Measurements from ENCODE around the gene SHC2. TPM values are rescaled to one million over a fixed set of nuclear protein-coding genes. Genes with fewer than 3 reads are reported as not detected.
"Not testable (repeated sequence)": the region's sequence is repeated elsewhere in the genome, so short reads cannot be mapped to it uniquely, and the experiment has no call there.

The SHC2 gene
- total and polyA plus RNA-seq, 9 donors, result 0.62 to 40.7 (median 15.4) TPM

DNA sequence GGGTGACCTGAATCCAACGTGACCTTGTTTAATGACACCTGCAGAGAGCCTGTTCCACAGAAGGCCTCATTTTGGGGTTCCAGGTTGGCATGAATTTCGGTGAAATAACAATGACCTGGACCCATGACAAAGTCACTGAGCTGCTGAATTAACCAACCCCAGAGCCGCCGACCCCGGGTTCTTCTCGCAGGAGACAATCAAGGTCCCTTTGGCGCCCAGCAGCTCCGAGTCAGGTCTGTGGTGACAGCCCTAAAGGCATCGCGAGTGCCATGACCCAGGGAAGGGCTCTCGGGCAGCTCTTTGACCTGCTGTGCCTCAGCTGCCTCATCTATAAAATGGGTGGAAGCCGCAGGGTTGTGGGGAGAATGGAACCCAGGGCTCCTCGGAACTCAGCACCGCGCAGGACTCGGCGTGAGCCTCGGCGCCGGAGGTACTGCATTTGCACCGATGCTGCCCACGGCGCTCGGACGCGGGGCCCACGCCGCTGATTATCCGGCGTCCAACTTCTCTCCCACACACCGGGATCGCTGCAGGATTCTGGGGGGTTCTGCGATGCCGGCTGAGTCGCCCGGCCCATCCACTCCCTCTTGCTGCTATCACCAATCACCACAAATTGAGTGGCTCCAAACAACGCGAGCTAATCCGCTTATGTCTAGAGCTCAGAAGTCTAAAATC is 5.7 kb downstream of the SHC2 start:
- intact Hi-C loops (cut with DNase I), result no loop called here
- no peaks in the 10 kb centered on the region for H3K36me3 ChIP-seq
- no peaks in the 10 kb centered on the region for H3K27me3 ChIP-seq
- WGBS, 3 donors, result 94% methylated on average over 39 of the region's 39 CpGs
- no peaks in the 10 kb centered on the region for H3K4me1 ChIP-seq (ENCODE audit: insufficient read depth)
- DNase-seq, result no peak
- H3K4me3 ChIP-seq, result no peak overlapping the region
- H3K9me3 ChIP-seq, result no peaks in the 10 kb centered on the region
- TF ChIP-seq POLR2A (IDR thresholded peaks at IDR 0.05) (no peak), EP300 (IDR thresholded peaks at IDR 0.05) (no peak)
- TF ChIP-seq, protein P1, sequence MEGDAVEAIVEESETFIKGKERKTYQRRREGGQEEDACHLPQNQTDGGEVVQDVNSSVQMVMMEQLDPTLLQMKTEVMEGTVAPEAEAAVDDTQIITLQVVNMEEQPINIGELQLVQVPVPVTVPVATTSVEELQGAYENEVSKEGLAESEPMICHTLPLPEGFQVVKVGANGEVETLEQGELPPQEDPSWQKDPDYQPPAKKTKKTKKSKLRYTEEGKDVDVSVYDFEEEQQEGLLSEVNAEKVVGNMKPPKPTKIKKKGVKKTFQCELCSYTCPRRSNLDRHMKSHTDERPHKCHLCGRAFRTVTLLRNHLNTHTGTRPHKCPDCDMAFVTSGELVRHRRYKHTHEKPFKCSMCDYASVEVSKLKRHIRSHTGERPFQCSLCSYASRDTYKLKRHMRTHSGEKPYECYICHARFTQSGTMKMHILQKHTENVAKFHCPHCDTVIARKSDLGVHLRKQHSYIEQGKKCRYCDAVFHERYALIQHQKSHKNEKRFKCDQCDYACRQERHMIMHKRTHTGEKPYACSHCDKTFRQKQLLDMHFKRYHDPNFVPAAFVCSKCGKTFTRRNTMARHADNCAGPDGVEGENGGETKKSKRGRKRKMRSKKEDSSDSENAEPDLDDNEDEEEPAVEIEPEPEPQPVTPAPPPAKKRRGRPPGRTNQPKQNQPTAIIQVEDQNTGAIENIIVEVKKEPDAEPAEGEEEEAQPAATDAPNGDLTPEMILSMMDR (IDR thresholded peaks at IDR 0.05), result no peak
- H3K27ac ChIP-seq, result no peak overlapping the region

DNA sequence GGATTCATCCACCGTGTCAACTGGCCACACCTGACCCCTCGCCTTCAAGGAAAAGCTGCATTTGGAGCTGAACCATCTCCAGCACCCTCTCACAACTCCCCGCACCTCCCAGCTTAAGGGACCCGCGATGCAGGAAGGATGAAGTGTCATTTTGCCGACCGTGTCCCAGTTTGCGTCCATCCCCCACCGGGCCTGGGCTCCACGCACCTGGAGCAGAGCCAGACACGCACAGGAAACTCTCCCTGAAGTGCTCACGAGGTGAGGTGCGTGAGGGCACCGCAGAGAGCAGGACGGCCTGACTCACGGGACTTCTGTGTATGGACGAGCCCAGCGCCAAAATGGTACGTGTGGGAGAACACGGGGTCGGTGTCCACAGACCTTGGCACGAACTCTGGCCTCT is 7.2 kb downstream of the SHC2 start:
- Histone ChIP-seq H3K4me1 (ENCODE audit: insufficient read depth) (no peaks in the 10 kb centered on the region), H3K9me3 (no peaks in the 10 kb centered on the region), H3K27me3 (no peaks in the 10 kb centered on the region), H3K4me3 (no peak overlapping the region), H3K36me3 (no peaks in the 10 kb centered on the region), H3K27ac (no peak overlapping the region)
- DNase-seq, result no peak
- WGBS, 3 donors, result 93 to 96% (median 94%) methylated on average over 21 to 22 of the region's 22 CpGs
- intact Hi-C loops (cut with DNase I), result no loop called here
- no peak for TF ChIP-seq EP300 (IDR thresholded peaks at IDR 0.05)

DNA sequence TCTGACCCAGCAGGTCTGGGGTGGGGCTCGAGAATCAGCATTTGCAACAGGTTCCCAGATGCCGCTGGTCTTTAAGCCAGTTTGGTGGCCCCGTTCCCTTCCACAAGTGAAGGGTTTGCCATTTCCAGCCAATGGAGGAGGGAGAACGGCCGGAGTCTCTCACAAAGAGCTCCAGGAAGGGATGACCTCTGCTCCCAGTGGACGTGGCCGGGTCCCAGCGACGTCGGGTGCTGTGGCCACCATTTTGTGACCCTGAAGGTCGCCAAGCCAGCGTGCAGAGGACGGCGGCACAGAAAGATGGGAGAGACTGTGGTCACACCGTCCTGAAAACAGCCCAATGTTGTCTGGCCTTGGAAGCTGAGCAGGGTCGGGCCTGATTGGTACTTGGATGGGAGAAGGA is 8.0 kb downstream of the SHC2 start:
- Histone ChIP-seq H3K4me1 (ENCODE audit: insufficient read depth) (no peaks in the 10 kb centered on the region), H3K4me3 (no peak overlapping the region), H3K27me3 (no peaks in the 10 kb centered on the region), H3K27ac (no peak overlapping the region), H3K36me3 (no peaks in the 10 kb centered on the region), H3K9me3 (no peaks in the 10 kb centered on the region)
- no peak for DNase-seq
- WGBS, 3 donors, result 91 to 94% (median 93%) methylated on average over 16 of the region's 16 CpGs
- intact Hi-C loops (cut with DNase I), result no loop called here
- TF ChIP-seq, protein P1 (IDR thresholded peaks at IDR 0.05), result no peak
- TF ChIP-seq EP300 (IDR thresholded peaks at IDR 0.05), result no peak
- no peak for TF ChIP-seq POLR2A (IDR thresholded peaks at IDR 0.05)

DNA sequence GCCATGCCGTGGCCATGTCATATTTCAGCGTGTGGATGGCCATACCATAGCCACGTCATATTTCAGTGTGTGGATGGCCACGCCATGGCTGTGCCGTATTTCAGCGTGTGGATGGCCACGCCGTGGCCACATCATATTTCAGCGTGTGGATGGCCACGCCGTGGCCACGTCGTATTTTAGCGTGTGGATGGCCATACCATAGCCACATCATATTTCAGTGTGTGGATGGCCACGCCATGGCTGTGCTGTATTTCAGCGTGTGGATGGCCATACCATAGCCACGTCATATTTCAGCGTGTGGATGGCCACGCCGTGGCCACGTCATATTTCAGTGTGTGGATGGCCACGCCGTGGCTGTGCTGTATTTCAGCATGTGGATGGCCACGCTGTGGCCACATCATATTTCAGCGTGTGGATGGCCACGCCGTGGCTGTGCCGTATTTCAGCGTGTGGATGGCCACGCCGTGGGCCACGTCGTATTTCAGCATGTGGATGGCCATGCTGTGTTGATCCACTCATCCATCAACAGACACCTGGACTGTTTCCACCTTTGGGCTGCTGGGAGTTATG is 9.8 kb downstream of the SHC2 start:
- DNase-seq; H3K27ac ChIP-seq; H3K9me3 ChIP-seq; H3K27me3 ChIP-seq; H3K36me3 ChIP-seq; H3K4me3 ChIP-seq; H3K4me1 ChIP-seq (ENCODE audit: insufficient read depth); intact Hi-C loops (cut with DNase I): not testable (repeated sequence)
- 91 to 98% (median 92%) methylated on average over 33 of the region's 33 CpGs for WGBS, 3 donors

DNA sequence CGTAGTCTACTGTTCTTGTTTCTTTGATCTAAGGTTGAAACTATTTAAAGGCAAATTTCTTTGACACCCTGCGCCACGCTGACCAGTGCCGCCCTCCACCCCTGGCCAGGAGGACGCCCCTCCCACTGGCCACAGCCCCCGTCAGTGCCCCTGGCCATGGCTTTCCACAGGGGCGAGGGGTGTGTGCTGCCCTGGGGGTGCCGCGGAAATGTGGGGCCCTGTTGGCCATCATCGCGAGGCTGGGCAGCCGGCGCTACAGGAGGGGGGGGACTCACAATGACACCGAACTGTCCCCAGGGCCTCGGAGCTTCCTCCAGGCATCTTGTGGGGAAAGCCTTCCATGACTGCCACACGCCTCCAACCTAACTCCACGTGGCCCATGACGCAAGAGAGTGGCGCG is 10.9 kb downstream of the SHC2 start:
- H3K36me3 ChIP-seq, result no peaks in the 10 kb centered on the region
- no peaks in the 10 kb centered on the region for H3K4me1 ChIP-seq (ENCODE audit: insufficient read depth)
- DNase-seq, result no peak
- H3K9me3 ChIP-seq, result no peaks in the 10 kb centered on the region
- intact Hi-C loops (cut with DNase I), result no loop called here
- no peaks in the 10 kb centered on the region for H3K27me3 ChIP-seq
- TF ChIP-seq EP300 (IDR thresholded peaks at IDR 0.05) (no peak), POLR2A (IDR thresholded peaks at IDR 0.05) (no peak)
- TF ChIP-seq, protein P1 (IDR thresholded peaks at IDR 0.05), result no peak
- 92 to 95% (median 94%) methylated on average over 20 of the region's 20 CpGs for WGBS, 3 donors
- no peak overlapping the region for H3K27ac ChIP-seq
- no peak overlapping the region for H3K4me3 ChIP-seq
